Stimulated activated CD8-positive, alpha-beta memory T cell treated with anti-CD3 and anti-CD28 coated beads, Interleukin-4, amount 100 ng/mL, for 4 hours (primary cell): ENCODE measurements around the gene GFM1.

Source experiments
- DNase-seq, 2 donors: peaks; one replicate each; pipeline ENCODE4 v3.0.0-alpha.2; 2020; ENCODE audit warnings: low read depth in 2 of 2, low spot score in 1 of 2

Gene GFM1

DNA sequence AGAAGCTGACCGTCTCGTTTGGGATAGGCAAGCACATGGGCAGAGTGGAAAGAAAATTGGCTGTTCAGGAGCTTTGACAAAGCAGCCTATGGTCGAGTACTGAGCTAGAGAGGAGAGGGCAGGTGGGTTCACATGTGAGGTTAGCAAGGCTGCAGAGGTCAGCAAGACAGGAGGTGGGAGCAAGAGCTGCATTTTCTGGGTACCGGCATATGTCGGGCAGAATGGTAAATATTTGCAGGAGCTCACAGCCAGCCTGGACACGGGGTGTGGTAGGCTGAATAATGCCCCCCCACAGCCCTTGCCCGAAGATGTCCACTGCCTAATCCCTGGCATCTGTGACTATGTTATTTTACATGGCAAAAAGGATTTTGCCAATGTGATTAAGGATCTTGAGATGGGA, 79.7 kb downstream of the GFM1 start:
- no peak for DNase-seq

DNA sequence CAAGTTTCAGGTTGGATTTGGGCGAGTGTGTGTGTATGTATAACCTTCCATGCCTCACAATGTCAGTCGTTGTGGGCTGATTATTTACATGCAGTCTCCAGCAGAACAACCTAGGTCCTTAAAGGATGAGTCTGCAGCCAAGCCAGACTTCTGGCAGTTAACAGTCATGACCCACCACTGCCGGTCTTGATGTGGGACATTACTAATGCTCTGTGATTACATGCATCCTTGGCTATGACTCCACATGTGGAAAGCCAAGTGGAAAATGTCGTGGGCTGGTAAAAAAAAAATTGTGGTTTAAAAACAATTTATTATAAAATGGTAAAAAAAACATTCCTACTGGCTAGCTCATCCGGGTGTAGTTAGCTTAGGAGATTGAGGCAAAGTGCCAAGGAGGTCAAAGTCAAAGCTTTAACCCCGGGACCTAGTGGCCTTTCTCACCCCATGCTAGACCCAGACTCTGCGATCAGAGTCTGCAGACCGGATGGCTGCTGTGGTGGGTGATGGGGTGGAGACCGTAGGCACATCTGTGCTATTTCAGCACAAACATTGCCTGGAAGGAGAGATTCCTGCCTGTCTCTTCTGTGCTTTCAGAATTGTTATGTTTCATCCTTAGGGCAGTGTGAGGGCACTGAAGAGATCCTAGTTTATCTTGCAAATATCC, 81.2 kb downstream of the GFM1 start:
- DNase-seq: no peak

GRCh38 chr3:158727206-158728060, 83.1 kb downstream of the GFM1 start:
- DNase-seq: peak in 1 of 2 donors; percentile 9

DNA sequence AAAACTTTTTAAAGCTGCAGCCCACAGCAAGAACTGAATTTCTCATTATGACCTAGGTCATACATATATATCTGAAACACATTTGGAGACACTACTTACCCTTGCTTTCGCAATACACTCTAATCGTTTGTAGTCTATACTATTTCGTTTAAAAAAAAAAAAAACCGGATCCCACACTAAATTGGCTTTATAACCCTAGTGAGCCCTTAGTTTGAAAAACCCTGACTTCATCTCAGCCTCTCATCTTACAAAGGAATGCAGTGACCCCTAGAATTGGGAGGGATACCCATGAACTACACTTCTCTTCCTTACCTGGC, 83.7 kb downstream of the GFM1 start:
- no peak for DNase-seq

- no peak for DNase-seq
These were observed 84.5 kb downstream of the GFM1 start for GRCh38 chr3:158728851-158729250.

DNA sequence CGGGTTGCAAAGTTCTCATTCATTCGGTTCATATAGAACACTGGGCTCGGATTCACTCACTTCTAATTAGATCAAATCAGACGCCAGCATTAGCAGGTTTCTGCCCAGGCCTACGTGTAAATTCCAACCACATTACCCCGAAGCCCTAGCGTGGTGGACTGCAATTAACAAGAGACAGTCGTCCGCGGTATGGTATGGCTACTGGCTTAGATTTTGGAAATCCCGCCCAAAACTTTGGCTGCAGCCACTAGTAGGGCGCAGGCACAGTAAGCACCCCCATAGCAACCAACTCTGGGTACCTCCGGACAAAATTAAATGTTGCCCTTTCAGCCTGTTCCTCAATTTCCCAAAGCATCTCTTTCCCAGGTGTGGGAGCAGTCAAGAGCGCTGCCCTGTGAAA, 87.2 kb downstream of the GFM1 start:
- no peak for DNase-seq

DNA sequence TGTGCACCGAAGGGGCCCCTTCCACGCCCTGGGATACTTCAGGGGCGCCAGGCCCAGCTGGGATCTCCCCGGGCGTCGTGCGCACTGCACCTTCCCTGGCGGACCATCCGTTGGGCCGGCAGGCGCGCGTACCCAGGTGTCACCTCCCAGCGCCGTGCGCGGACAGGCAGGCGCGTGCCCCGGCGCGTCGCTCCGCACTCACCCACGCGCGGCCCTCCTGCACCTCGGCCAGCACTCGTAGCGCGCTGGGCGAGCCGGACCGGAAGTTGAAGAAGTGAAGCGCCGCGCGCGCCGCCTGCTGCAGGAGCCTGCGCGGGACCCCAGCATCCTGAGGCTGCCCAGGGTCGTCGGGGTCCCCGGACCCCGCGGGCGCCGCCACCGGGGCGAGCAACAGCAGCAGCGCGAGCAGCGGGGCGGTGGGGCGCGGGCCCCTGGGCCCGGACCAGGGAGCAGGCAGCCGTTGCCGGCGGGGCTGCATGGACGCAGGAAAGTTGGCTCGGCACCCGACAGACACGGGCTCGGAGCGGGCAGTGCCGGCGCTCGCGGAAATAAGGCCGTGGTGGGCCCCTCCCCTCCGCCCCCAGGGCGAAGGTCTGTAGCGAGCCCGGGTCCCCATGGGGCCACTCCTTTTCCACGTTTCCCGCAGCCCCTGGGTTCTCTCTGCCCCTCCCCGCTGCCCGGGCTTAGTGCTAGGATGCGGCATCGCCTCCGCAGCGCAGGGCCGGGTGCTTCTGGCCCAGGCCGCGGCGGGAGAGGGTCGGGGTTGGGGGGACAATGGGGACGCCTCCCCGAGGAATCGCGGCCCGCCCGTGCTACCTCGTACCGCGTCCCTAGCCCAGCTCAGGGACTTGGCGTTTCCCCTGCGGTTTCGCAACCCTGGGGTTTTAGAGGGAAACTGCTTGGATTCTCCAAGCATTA, 87.9 kb downstream of the GFM1 start, which contains the start of gene RARRES1:
TSS of gene RARRES1 (minus strand) at position 520 of the 918 bp plus-strand sequence. CDS start at position 478, 42 bp downstream.
- no peak for DNase-seq

DNA sequence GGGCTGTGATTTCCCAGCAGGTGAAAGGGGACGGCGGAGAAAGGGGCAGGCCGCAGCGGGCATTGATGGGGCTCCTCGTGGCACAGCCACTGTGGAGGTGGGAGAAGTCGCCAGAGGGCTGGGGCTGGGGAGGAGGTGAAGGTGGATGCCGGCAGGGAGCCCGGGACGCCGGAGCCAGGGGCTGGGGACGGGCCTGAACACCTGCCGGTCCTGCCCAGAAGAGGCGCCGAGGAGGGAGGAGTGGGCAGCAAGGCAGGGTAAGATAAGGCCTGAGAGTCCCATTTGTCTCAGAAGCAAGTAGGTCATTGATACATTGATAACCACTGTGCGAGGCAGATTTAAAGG, 88.5 kb downstream of the GFM1 start:
- no peak for DNase-seq

DNA sequence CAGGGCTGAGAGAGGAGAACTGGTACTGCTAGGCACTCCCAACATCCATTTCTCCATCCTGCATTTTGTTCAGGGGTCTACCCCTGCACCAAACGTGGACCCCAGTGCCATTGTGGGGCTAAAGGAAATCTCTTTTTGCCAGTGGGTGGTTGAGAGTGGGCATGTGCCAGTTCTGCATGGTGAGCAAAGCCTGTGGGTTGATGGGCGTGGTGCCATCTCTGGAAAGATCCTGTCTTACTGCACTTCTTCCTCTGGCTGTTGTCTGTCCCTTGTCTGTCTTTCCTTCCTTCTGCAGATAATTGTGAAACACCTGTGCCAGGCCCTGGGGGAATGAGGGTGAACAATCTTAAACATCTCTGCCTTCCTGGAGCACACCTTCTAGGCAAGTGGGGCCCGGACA, 89.3 kb downstream of the GFM1 start:
- DNase-seq: no peak

GRCh38 chr3:158735296-158736033, 91.1 kb downstream of the GFM1 start:
- DNase-seq: no peak

DNA sequence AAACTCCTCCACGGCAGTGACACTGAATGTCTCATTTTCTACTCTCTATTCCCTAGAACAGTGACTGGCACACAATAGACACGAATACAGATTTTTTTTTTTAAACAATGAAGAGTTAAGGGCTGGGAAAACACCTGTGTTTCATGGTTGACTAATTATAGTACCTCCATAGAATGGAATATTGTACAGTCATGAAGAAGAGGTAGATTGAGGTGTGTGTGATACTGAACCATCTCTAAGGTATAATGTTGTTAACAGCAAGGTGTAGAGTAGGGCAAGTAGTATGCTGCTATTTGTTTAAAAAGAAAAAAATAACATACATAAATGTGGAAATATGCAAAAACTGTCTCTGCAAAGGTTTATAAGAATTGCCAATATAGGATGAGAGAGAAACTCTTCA, 93.1 kb downstream of the GFM1 start:
- no peak for DNase-seq

GRCh38 chr3:158737976-158738615, 93.8 kb downstream of the GFM1 start:
- DNase-seq: no peak

DNA sequence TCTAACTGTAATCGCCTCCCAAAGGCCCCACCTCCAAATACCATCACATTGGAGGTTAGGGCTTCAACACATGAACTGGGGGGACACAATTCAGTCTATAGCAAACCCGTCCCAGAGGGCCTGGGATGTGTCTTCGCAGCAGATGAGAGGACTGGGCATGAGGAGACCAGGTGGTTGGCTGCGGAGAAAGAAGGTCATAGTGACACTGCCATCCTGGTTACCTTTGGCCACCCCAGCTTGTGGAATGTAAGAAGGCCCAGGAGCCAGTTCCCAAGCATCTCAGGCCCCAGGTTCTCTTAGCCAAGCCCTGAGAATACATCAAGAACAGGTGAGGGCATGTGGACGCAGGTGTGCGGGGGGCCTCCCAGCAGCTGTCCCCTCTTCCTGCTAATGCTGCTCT, 94.3 kb downstream of the GFM1 start:
- DNase-seq: no peak

DNA sequence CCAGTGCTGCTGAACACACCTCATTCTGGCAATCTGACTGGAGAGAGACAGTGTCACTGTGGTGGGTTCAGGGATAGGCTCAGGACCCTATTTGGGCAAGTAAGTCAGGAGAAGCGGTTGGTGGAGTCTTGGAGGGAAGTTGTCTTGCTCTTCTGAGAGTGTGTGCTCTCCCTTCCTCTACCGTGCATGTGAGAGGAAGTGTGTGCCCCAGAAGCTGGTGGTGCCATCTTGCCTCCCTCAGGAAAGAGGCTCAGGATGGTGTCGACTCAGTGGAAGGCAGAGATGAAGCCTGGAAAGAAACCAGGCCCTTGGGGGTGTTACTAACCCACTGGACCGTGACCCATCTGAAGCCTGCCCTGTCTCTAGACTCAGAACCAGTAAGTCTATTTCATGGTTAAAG, 94.8 kb downstream of the GFM1 start:
- no peak for DNase-seq

GRCh38 chr3:158739661-158740060, 95.3 kb downstream of the GFM1 start:
- DNase-seq: no peak
